SK-N-SH (cell line): ENCODE results near the gene SRP14.

Source experiments
- CTCF ChIP-seq: fragments of 200-600 bp; sonication (generic); IDR thresholded peaks from 2 replicates; pipeline ENCODE4 v1.6.1; 2017; ENCODE audit warnings: antibody characterized with exemption, mild to moderate bottlenecking, moderate library complexity
- EP300 ChIP-seq, 2 experiments: IDR thresholded peaks; 2 replicates each; pipeline versions ENCODE4 v1.4.0 to v1.6.1; 2012; ENCODE audit warnings: borderline replicate concordance in 1 of 2, low read depth in 1 of 2, low read length in 1 of 2
- MAX ChIP-seq: IDR thresholded peaks from 2 replicates; pipeline ENCODE4 v1.4.0; 2012; ENCODE audit warnings: low read depth
- MXI1 ChIP-seq: IDR thresholded peaks from 2 replicates; pipeline ENCODE4 v1.6.1; 2012; ENCODE audit warnings: mild to moderate bottlenecking, low read depth, low read length, improper control_type of control experiment
- PBX3 ChIP-seq: IDR thresholded peaks from 2 replicates; pipeline ENCODE4; 2012
- POLR2AphosphoS5 ChIP-seq: IDR thresholded peaks from 2 replicates; pipeline ENCODE4 v1.6.1; 2012; ENCODE audit warnings: low read depth, low read length
- RAD21 ChIP-seq: IDR thresholded peaks from 2 replicates; pipeline ENCODE4 v1.6.1; 2012; ENCODE audit warnings: mild to moderate bottlenecking, low read length
- RCOR1 ChIP-seq: fragments of 150-350 bp; IDR thresholded peaks from 2 replicates; pipeline ENCODE4 v1.6.1; 2017; ENCODE audit warnings: antibody characterized with exemption, low read length
- REST ChIP-seq: IDR thresholded peaks from 2 replicates; pipeline ENCODE4 v1.6.1; 2012; ENCODE audit warnings: mild to moderate bottlenecking, low read depth, low read length, moderate library complexity
- SIN3A ChIP-seq: IDR thresholded peaks from 2 replicates; pipeline ENCODE4 v1.6.1; 2012; ENCODE audit warnings: low read depth, mild to moderate bottlenecking, low read length, moderate library complexity, borderline replicate concordance
- TAF1 ChIP-seq: IDR thresholded peaks from 2 replicates; pipeline ENCODE4 v1.6.1; 2012; ENCODE audit warnings: low read depth, mild to moderate bottlenecking, low read length, moderate library complexity, borderline replicate concordance
- TCF12 ChIP-seq: IDR thresholded peaks from 2 replicates; pipeline ENCODE4 v1.4.0; 2012
- USF2 ChIP-seq: fragments of 150-350 bp; IDR thresholded peaks from 2 replicates; pipeline ENCODE4 v1.6.1; 2017; ENCODE audit warnings: antibody characterized with exemption, low read length, low read depth, borderline replicate concordance
- ZBTB33 ChIP-seq: IDR thresholded peaks from 2 replicates; pipeline ENCODE4 v1.4.0; 2012; ENCODE audit warnings: low read depth, borderline replicate concordance

GRCh38 chr15:40079456-40079855 is 40.5 kb upstream of the SRP14 start:
- TF ChIP-seq REST = no peak
- TF ChIP-seq TAF1 = no peak
- TF ChIP-seq RCOR1 = no peak
- TF ChIP-seq USF2 = no peak
- no peak for TF ChIP-seq CTCF
- no peak for TF ChIP-seq RAD21
- TF ChIP-seq PBX3 = no peak
- no peak for TF ChIP-seq EP300 (IDR thresholded peaks at IDR 0.05; ENCODE audit: borderline replicate concordance in 1 of 2, low read depth in 1 of 2, low read length in 1 of 2)
- no peak for TF ChIP-seq MXI1
- TF ChIP-seq ZBTB33 = no peak
- no peak for TF ChIP-seq MAX
- no peak for TF ChIP-seq SIN3A
- no peak for TF ChIP-seq TCF12
- no peak for TF ChIP-seq POLR2AphosphoS5
